HepG2 (cell line): ENCODE data around the gene CAPZA3. TPM values are rescaled to one million over a fixed set of nuclear protein-coding genes. Genes with fewer than 3 reads are reported as not detected.

ENCODE experiments used
- ATAC-seq: fragments of 200-7000 bp; cut with Tn5 transposase; 3 replicates; pipeline ENCODE4 v1.9.1; 2020; ENCODE audit warnings: mild to moderate bottlenecking, moderate library complexity
- BruUV-seq: library from RNA; stranded (reverse); fragments of 400-500 nt; replicated peaks from 2 replicates; lab custom pipeline; 2021; lab: Mats Ljungman, UMichigan
- CTCF ChIA-PET: fragments of 300-600 bp; formaldehyde crosslinking; extraction: SDS; loops from one replicate; lab custom pipeline; 2021; ENCODE audit warnings: low total read pairs, inconsistent platforms, low intra/inter-chr PET ratio; lab: Yijun Ruan, JAX
- POLR2A ChIA-PET: fragments of 350-600 bp; sonication (Branson Sonifier 250); formaldehyde crosslinking; loops from one replicate; lab custom pipeline; 2020; ENCODE audit warnings: antibody characterized with exemption, inconsistent platforms; lab: Yijun Ruan, JAX
- DNase-seq: peaks from one replicate; pipeline ENCODE4 v3.0.0-alpha.2; 2015; ENCODE audit warnings: low spot score
- FAIRE-seq: peaks from 3 replicates; lab custom pipeline; 2011; peaks lifted over from hg19 to GRCh38; lab: Jason Lieb, UNC
- H2AFZ ChIP-seq: one replicate; pipeline ENCODE4 v1.6.1; 2011; ENCODE audit warnings: low read length, inconsistent platforms
- H3K27ac ChIP-seq: fragments of 300-600 bp; 3 replicates; pipeline ENCODE4 v1.8.0; 2011; ENCODE audit warnings: mixed run types, mild to moderate bottlenecking, mixed read lengths, low read length, inconsistent platforms; ENCODE audit not compliant: insufficient read depth; ENCODE audit errors: extremely low read length
- H3K27me3 ChIP-seq, 2 experiments: fragments of 200-600 bp in 1 of 2; 2 replicates in 1 of 2; 3 replicates in 1 of 2; pipeline versions ENCODE4 v1.6.0 to v1.8.0; 2011; ENCODE audit warnings: low read length in 2 of 2, mild to moderate bottlenecking in 2 of 2, moderate library complexity in 2 of 2, inconsistent platforms in 1 of 2; ENCODE audit not compliant: insufficient read depth in 2 of 2, control insufficient read depth in 1 of 2
- H3K36me3 ChIP-seq, 2 experiments: fragments of 200-600 bp in 1 of 2; replicated peaks in 1 of 2; 2 replicates in 1 of 2; 3 replicates in 1 of 2; pipeline versions ENCODE4 v1.5.1 to v1.8.0; 2011; ENCODE audit warnings: low read length in 2 of 2, inconsistent platforms in 1 of 2; ENCODE audit not compliant: insufficient read depth in 2 of 2, control insufficient read depth in 1 of 2
- H3K4me1 ChIP-seq: 2 replicates; pipeline ENCODE4 v1.5.1; 2012; ENCODE audit warnings: low read length, inconsistent platforms; ENCODE audit not compliant: insufficient read depth
- H3K4me2 ChIP-seq: 2 replicates; pipeline ENCODE4 v1.6.0; 2011; ENCODE audit warnings: low read depth, low read length, inconsistent platforms
- H3K4me3 ChIP-seq, 3 experiments: fragments of 200-600 bp in 1 of 3; sonication (generic), shearing (Covaris generic) in 1 of 3; replicated peaks in 1 of 3; 2 replicates each; pipeline ENCODE4 v1.5.1; 2011 to 2016; ENCODE audit warnings: low read length in 3 of 3, inconsistent platforms in 2 of 3, low read depth in 2 of 3, mild to moderate bottlenecking in 2 of 3, control low read depth in 1 of 3, mixed read lengths in 1 of 3; ENCODE audit not compliant: insufficient read depth in 1 of 3
- H3K79me2 ChIP-seq: one replicate; pipeline ENCODE4 v1.6.1; 2011; ENCODE audit warnings: low read length, inconsistent platforms; ENCODE audit not compliant: insufficient read depth
- H3K9ac ChIP-seq: 2 replicates; pipeline ENCODE4 v1.6.0; 2011; ENCODE audit warnings: mild to moderate bottlenecking, low read depth, low read length, inconsistent platforms; ENCODE audit not compliant: insufficient read depth
- H3K9me3 ChIP-seq: 2 replicates; pipeline ENCODE4 v1.5.1; 2012; ENCODE audit warnings: mild to moderate bottlenecking, low read length
- H4K20me1 ChIP-seq: 2 replicates; pipeline ENCODE4 v1.6.0; 2011; ENCODE audit warnings: inconsistent platforms, mild to moderate bottlenecking, low read length, moderate library complexity; ENCODE audit not compliant: insufficient read depth
- AKAP8 ChIP-seq: sonication (generic); formaldehyde crosslinking; IDR thresholded peaks from 2 replicates; pipeline ENCODE4 v1.5.1; 2020; ENCODE audit warnings: mild to moderate bottlenecking, missing genetic modification reagents
- GMEB1 ChIP-seq: sonication (generic); formaldehyde crosslinking; IDR thresholded peaks from 2 replicates; pipeline ENCODE4 v1.5.1; 2020; ENCODE audit warnings: missing genetic modification reagents, mild to moderate bottlenecking, borderline replicate concordance
- KDM6A ChIP-seq: IDR thresholded peaks from 2 replicates; pipeline ENCODE4 v1.6.1; 2016; ENCODE audit warnings: low read depth
- MXI1 ChIP-seq: IDR thresholded peaks from 3 replicates; pipeline ENCODE4 v1.6.1; 2012; ENCODE audit warnings: low read depth, low read length, inconsistent platforms, borderline replicate concordance
- PHF8 ChIP-seq: sonication (generic); formaldehyde crosslinking; IDR thresholded peaks from 2 replicates; pipeline ENCODE4 v1.5.0; 2020; ENCODE audit warnings: missing genetic modification reagents
- TMF1 ChIP-seq: sonication (generic); formaldehyde crosslinking; IDR thresholded peaks from 2 replicates; pipeline ENCODE4 v1.8.1; 2022; ENCODE audit warnings: low read depth, missing genetic modification reagents
- ZBTB3 ChIP-seq: sonication (generic); formaldehyde crosslinking; IDR thresholded peaks from 2 replicates; pipeline ENCODE4 v1.4.0; 2020; ENCODE audit warnings: low read depth, mild to moderate bottlenecking, moderate library complexity, missing genetic modification reagents, borderline replicate concordance
- ZNF264 ChIP-seq: sonication (generic); formaldehyde crosslinking; IDR thresholded peaks from 2 replicates; pipeline ENCODE4 v1.4.0; 2020; ENCODE audit warnings: missing genetic modification reagents
- ZNF484 ChIP-seq: sonication (generic); formaldehyde crosslinking; IDR thresholded peaks from 2 replicates; pipeline ENCODE4 v1.5.1; 2020; ENCODE audit warnings: mild to moderate bottlenecking, low read depth, missing genetic modification reagents, borderline replicate concordance
- ZNF550 ChIP-seq: sonication (generic); formaldehyde crosslinking; IDR thresholded peaks from 2 replicates; pipeline ENCODE4 v1.4.0; 2020; ENCODE audit warnings: mild to moderate bottlenecking, missing genetic modification reagents, borderline replicate concordance
- WGBS: methylation state at CpG from one replicate; pipeline ENCODE4 v1.1.6; 2017; ENCODE audit warnings: low lambda C conversion rate; 5-methylcytosine and 5-hydroxymethylcytosine counted together
- in situ Hi-C: cut with HindIII; loops from 2 replicates; pipeline ENCODE4 v1.10.0; 2017; ENCODE audit warnings: low pct_unique_long_range_greater_than_20kb; ENCODE audit not compliant: extremely low pct_ligation_motif_present
- intact Hi-C: fragments of 100-400 bp; cut with micrococcal nuclease; formaldehyde crosslinking; loops from one replicate; pipeline ENCODE4 v1.10.0; 2022; ENCODE audit not compliant: unreplicated experiment
- polyA plus RNA-seq, 8 experiments: library from polyadenylated mRNA; depleted of rRNA in 3 of 8; stranded (reverse) in 7 of 8; unstranded in 1 of 8; fragments of >200 nt; fragmentation: Illumina TruSeq in 4 of 8; extraction: Trizol in 4 of 8; gene quantifications; 2 replicates each; pipeline versions ENCODE4 v1.2.1 to v1.2.3, GENCODE V29; 2011 to 2016; ENCODE audit warnings: low read depth in 4 of 8, missing spikeins in 1 of 8, mixed read lengths in 1 of 8; ENCODE audit not compliant: insufficient read depth in 1 of 8
- total RNA-seq, 5 experiments: library from RNA; depleted of rRNA; stranded (reverse); fragments of >200 nt; fragmentation: Illumina TruSeq; extraction: Trizol; gene quantifications; 2 replicates each; pipeline ENCODE4 v1.2.3, GENCODE V29; 2016; ENCODE audit warnings: low read depth in 1 of 5

Gene CAPZA3
- total and polyA plus RNA-seq, 2 of the 13 experiments (the other 11 are each of a cell fraction or from before 2014, with no cell fraction given): not detected

- no peak overlapping the region for H3K4me3 ChIP-seq
- no TSS peak for BruUV-seq
- H3K79me2 ChIP-seq: no peaks in the 10 kb centered on the region
- intact Hi-C loops (no loop called here), in situ Hi-C loops (no loop called here)
- H3K4me1 ChIP-seq: no peaks in the 10 kb centered on the region
- 0 out of 5 replicates have a peak, but pooled peaks cover 0 to 5% of the 10 kb centered on the region in 2 experiments for H3K27me3 ChIP-seq
- H3K27ac ChIP-seq: no peak overlapping the region
- POLR2A ChIA-PET: no interaction called here
- WGBS: 56% methylated on average over 1 of the region's 1 CpG
- no peak overlapping the region for H3K4me2 ChIP-seq
- ATAC-seq: no peak
- no peak for FAIRE-seq
- CTCF ChIA-PET: no interaction called here
- no peak for TF ChIP-seq PHF8 (CRISPR knock-in tag)
- no peak for TF ChIP-seq GMEB1 (CRISPR knock-in tag)
- no peak for TF ChIP-seq AKAP8 (CRISPR knock-in tag)
- no peak for TF ChIP-seq KDM6A (CRISPR knock-in tag)
- TF ChIP-seq ZNF484: no peak
- TF ChIP-seq ZNF264 (CRISPR knock-in tag): no peak
- no peak for TF ChIP-seq ZNF550 (CRISPR knock-in tag)
- no peak for TF ChIP-seq ZBTB3
- TF ChIP-seq MXI1: no peak
- no peak for TF ChIP-seq TMF1 (CRISPR knock-in tag)
- no peaks in the 10 kb centered on the region for H4K20me1 ChIP-seq
- no peaks in the 10 kb centered on the region for H3K9me3 ChIP-seq
- H3K36me3 ChIP-seq: no peaks in the 10 kb centered on the region
- DNase-seq: no peak
- no peak overlapping the region for H3K9ac ChIP-seq
- H2AFZ ChIP-seq: no peak overlapping the region
Measured at GRCh38 chr12:18750085-18750484, 12.2 kb downstream of the CAPZA3 start.
